NOMO-1 treated with DMSO at 0.1 percent for 48 hours (cell line): ENCODE measurements around the gene FIG4.

ENCODE experiments used
- DNase-seq: peaks from one replicate; lab custom pipeline; 2025; ENCODE audit not compliant: unreplicated experiment; lab: John Stamatoyannopoulos, UW

Gene FIG4

DNA sequence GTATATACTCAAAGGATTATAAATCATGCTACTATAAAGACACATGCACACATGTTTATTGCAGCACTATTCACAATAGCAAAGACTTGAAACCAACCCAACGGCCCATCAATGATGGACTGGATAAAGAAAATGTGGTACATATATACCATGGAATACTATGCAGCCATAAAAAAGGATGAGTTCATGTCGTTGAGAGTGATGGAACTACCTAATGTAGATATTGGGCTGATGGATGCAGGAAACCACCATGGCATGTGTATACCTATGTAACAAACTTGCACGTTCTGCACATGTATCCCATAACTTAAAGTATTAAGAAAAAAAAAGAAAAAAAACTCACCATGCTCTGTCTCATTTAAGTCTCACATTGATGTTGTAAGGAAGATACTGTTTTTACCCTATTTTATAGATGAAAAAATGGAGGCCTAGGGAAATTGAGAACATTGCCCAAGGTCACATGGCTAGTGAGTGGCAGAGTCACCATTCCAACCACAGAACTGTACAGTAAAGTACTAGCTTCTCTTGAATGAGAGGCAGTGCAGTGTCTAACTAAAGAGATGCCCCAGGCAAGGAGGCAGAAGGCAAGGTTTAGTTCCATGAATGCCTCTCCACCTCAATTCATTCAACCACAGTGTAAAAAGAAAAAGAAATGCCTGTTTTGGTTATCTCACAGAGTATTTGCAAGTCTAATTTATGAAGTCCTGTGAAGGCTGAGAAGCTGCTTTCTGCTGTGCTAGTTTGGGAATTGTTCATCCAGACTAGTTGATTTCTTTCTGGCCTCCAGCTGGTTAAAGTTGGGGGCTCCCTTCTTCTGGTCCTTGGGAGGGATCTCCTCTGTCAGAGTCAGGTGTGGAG lies 68.2 kb downstream of the FIG4 start:
- DNase-seq, result no peak

DNA sequence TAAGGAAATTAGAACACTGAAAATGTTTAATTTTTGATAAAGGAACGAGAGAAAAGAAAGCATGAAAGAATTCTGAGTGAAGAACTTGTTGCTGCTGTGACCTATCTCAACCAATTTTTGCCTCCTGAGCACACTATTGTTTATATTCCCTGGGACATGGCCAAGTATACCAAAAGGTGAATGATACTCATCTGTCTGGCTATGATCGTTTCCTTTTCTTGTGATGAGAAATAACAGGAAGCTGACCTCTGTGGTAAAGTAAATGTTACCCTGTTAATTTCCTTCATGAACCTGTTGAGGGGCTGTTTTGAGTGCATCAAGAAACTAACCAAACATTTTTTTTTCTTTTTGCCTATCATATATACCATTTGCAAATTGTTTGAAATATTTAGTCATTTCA lies 69.1 kb downstream of the FIG4 start:
- no peak for DNase-seq

DNA sequence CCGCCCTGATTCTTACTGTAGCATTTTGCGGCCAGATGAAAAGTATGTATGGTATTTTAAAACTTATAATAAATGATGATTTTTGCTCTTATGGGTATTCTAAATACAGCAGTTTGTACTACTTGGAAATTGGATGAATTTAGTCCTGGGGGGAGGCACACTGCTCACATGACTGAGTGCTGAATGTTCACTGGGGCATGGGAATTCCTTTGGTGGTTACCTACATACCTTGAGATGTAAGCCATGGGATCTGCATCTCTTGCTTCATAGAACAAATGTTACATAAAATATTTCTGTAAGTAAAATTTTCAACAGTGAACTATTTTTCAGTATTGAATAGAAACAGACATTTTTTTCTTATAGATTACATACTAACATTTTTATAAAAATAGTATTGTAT lies 71.1 kb downstream of the FIG4 start:
- no peak for DNase-seq

DNA sequence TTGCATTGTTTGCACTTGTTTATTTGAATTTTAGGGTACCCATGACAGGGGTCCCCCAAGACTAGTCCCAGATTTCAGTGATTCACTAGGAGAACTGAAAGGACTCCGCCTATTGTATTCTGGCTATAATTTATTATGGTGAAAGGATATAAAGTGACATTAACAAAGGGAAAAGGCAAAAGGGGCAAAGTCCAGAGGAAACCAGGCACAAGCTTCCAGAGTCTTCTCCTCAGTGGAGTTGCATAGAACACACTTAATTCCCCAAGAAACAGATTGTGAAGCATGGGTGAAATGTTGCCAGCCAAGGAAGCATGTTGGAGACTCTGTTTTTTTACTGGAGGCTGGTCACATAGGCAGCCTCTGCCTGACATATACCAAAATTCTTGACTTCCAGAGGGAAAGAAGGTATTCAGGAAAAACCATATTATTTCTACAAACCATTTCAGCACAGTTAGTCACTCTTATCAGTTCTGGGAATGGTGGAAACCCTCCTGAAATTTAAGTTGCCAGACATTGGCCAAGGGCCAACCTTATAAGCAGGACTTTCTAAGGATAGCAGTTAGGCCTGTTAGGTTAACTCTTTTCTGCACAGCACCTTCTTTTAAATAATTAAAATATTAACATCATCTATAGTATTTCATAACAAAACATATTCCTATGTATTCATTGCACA lies 71.8 kb downstream of the FIG4 start:
- DNase-seq, result no peak

DNA sequence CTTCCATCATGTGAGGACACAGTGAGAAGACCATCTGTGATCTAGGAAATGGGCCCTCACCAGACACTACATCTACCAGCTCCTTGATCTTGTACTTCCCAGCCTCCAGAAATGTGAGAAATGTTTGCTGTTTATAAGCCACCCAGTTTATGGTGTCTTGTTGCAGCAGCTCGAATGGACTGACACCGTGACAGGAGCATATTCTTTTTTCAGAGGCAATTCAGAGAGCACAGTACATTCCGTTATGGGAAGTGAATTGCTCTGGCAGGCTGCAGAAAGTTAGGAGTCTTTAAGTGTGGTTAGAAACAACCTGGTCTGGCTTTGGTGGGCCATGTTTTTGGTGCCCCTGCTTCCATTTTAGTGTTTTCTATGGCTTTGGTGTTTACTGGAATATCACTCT lies 75.1 kb downstream of the FIG4 start:
- DNase-seq, result no peak

DNA sequence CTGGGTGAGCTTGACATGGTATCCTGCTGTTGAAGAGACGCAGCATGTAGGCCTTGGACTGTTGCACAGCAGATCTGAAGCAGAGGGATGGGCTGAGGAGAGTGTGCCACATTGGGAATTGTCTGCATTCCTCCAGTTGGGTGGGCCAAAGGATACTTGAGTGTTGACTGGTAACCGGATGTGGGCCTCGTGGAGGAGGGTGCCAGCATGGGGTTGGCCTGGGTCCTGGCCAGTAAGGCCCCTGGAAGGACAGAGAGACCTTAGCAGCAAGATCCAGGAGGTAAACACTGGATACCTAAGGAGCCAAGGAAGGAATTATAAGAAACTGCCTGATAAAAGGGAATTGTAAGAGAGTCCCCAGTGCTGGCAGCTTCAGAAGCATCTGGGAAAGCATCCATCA lies 76.9 kb downstream of the FIG4 start:
- no peak for DNase-seq

DNA sequence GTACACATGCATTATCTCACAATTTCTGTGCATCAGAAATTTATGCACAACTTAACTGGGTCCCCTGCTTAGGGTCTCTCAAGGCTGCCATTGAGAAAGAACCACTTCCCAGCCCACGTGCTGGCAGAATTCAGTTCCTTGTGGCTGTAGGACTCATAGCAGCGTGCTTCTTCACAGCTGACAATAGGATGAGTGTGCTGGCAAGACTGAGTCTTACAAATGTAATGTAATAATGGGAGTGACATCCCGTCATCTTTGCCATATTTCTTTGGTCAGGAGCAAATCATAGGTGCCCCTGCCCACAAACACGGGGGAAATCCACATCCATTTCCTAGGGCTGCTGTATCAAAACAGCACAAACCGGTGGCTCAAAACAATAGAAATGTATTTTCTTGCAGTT lies 77.4 kb downstream of the FIG4 start:
- no peak for DNase-seq

DNA sequence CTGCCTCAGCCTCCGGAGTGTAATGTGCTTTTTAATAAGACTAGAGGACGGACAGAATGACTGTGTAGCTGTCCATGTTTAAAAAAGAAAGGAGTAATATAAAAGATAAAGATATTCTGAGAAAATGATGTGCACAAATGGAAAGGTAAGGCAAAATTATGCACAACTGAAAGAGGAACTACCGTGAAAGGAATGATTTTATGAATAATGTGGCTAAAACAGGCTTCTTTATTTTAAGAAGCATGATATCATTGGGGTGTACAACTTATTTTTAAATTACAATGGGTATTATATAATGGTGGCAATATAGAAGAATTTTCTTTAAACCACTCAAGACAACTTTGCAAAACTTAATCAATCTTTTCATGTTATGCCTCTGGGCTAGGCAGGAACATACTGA lies 78.1 kb downstream of the FIG4 start:
- DNase-seq, result peak; percentile 16

DNA sequence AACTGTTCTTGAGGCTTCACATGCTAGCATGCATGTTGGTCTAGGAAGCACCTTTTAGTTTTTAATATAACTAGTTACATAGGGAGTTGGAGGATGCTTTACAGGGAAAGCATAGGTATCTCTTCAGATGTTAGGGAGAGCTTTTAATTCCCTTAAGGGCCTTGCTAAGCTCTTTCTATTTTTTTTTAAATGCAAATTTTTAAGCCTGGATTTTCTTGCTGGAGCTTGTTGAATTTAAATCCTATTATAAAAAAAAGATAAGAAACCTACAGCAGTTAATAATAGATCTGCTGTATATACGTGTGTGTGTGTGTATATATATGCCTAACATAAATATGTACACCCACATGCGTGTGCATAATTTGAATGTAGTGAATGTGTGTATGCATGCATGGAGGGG lies 79.0 kb downstream of the FIG4 start:
- DNase-seq, result no peak

DNA sequence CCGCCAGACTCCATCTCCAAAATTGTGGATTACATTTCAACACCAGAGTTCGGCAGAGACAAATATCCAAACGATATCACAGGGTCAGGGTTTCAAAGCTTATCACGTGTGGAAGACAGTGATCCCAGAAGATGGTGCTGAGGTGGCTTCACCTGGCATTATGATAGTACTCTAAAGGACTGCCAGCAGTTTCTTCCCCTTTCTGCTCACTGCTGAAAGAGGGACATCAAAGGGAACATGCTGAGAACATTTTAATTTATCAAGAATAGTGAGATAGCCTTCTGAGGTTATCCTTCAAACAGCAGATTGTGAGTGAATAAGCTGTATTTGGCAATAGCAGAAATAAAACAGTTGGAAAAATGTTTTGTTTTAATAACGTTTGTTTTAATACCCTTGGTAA lies 79.7 kb downstream of the FIG4 start:
- peak; percentile 16 for DNase-seq

DNA sequence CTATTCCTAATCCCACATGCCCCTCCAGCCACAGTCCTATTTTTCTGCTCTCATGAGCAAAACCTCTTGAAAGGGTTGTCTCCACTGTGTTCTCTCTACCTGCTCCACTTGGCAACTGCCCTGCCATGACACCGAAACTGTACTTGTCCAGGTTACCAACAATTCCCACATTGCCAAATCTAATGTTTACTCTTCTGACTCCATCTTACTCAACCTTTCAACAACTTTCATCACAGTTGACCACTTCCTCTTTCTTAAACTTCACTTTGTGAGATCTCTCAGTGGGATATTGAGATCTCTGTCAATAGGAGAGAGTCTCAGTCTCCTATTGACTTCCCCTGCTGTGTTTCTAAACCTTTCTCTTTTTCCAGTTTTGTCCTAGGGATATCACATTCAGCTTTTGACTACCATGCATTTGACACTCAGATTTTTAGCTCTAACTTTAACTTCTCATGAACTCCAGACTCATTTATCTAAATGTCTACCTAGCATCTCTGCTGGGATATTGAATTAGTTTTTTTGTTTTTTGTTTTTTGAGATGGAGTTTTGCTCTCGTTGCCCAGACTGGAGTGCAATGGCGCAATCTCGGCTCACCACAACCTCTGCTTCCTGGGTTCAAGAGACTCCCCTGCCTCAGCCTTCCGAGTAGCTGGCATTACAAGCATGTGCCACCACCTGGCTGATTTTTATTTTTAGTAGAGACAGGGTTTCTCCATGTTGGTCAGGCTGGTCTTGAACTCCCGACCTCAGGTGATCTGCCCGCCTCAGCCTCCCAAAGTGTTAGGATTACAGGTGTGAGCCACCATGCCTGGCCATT lies 81.1 kb downstream of the FIG4 start:
- peak; percentile 86 for DNase-seq

DNA sequence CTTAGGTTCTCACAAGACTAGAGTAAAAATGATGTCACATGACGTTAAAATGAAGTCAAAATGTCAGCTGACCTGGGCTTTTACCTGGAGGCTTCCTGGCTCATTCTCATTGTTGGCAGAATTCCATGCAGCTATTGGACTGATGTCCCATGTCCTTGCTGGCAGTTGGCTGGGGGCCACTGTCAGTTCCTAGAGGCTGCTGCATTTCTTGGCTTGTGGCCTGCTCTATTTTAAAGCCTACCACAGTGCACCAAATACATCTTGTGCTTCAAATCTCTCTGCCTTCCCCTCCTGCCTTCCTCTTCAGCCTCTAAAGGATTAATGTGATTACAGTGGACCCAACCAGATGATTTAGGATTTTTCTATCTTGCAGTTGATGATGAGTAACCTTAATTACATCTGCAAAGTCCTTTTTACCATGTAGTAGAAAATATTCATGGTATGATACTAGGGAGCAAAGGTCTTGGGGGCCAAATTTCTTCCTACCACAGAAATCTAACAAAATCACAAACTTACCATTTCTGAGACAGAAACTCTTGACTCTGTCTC lies 81.9 kb downstream of the FIG4 start:
- no peak for DNase-seq

DNA sequence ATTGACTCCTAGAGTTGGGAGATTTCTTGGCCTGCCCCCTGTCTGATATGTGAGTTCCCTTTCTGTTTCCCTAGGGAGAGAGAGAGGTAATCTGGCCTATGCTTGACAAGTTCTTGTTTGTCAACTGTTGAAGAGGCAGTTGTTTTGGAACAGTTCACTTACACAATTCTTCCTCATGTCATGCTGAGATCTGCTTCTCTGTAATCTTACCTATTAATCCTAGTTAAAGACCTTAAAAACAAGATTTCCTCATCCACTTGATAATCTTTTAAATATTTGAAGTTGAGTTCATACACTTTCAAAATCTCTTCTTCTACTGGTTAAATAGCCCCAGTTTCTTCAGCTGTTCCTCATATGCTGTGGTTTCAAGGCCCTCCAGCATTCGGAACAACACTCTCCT lies 89.9 kb downstream of the FIG4 start:
- no peak for DNase-seq

DNA sequence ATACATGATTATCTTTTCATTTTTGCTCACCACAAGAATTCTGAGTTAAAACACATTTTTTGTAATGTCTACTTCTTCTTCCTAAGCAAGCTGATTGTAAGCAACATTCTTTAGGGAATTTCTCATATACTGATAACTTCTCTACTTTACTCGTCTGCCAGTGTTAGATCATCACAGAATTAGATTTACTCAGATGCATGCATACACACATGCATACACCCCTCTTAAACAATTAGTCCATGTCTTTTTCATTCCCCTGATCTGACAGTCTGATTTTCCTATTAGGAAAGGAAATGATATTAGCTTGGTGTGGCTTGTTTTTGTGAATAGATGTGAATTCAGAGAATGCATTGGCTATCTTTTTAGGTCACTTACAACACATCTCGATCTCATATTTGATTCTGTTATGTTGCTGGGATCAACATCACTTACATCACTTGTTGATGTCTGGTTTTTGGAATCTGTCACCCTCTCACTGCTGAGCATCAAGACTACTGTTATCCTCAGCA lies 91.4 kb downstream of the FIG4 start:
- no peak for DNase-seq

DNA sequence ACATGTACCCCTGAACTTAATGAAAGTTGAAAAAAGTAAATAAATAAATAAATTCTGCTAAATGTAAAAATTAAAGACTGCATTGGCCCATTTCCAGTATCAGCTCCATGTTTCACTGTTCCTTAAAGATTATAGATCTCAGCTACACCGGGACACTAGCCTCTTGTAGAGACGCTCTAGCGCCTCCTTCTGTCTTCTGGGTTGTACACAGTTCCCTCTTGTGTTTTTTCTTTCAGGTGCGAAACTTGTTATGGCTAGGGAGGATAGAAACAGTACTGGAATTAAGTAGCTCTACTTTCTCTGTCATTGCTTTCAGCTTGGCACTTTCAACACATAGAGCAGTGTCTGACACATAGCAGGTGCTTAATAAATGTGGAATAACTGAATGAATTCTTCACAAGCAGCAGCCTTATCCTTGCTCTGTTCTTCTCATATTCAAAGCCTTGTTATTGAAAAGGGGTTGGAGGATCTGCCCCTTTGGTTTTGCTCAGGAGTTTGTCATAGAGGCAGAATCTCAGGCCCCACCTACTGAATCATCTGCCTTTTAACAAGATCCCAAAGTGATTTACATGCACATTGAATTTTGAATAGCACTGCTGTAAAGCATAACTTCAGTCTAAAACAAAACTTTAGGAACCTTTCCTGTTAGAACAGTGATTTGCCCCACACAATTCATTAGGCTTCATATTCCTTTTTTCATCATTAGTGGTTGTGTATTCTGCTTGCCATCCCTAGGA lies 92.3 kb downstream of the FIG4 start:
- peak; percentile 19 for DNase-seq

DNA sequence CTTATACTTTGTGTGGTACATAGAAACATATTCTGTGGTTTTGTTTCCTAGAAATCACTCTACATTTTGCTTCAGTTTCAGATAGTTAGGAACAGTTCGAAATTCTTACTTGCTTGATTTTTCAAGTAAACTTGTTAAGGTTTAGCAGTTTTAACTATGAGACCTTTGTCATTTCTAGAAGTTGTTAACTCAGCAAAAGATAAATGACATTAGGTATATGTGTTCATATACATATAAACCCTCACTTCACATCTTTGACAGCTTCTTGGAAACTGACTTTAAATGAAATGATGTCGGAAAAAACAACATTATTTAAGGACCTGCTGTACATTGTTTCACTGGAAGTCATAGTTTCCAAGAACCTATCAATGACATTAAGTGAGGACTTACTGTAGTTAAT lies 96.2 kb downstream of the FIG4 start:
- DNase-seq, result no peak

DNA sequence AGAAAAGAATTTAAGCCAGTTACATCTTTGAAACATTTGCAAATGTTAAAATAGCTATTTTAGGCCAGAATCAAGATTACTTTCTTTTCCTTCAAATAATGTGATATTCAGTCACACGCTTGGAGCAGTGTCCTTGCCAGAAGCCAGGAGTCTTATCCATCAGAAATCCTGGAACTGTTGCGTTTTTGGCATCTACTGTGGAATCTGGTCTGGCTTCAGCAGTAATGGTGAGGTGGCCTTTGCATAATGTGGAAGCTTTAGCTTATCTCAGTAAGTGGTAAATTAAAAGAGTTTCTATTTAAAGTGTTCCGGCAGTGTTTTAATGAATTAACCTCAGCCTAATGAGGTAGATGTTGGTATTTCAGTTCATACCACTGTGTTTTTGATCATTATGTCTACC lies 97.6 kb downstream of the FIG4 start:
- no peak for DNase-seq

DNA sequence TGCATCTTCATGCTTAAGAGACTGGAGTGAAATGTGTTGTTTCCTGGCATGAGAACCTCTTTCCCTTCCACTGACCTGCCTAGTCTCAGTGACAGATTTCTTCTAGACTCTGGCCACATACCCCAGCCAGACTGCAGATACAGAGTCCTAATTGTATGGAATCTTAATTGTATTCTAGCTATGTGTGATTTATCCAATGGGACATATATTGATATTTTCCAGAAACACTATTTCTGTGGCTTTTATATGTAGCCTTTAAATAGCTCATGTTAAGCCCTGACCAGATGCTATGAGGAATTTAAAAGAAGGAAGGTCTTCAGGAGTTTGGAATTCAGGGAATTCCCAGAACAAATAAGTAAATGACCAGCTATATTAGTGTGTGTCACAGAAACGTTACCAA lies 99.0 kb downstream of the FIG4 start:
- no peak for DNase-seq

DNA sequence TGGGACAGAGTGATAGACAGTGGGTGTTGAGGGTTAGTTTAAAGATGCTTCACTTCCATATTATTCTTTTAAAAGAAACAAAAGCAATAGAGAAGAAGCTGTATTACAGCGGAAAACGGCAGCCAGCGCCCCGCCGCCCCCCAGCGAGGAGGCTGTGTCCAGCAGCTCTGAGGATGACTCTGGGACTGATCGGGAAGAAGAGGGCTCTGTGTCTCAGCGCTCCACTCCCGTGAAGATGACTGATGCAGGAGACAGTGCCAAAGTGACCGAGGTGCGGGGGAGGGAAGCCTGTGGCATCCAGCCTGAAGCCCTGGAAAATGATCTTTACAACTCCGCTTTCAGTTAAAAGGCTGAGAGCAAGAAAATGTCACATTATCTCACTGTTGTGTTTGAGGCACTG lies 100.2 kb downstream of the FIG4 start:
- no peak for DNase-seq

DNA sequence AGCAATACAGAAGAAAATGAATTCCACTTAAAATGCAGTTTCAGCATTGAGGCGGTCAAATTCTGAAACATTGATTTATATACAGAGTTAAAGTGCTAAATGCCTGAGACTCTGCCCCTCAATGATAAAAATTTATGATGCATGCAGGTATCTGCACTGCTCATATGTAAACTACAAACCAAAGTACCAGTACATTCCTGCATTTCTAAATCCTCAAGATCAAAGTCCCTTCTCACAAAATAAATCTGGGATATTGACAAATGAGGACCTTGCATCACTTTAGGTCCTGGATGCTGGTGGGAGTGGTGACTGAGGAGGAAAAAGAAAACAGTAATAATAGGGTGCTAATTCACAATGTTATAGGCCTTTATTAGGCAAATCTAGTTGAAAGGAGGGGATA lies 101.9 kb downstream of the FIG4 start:
- no peak for DNase-seq

DNA sequence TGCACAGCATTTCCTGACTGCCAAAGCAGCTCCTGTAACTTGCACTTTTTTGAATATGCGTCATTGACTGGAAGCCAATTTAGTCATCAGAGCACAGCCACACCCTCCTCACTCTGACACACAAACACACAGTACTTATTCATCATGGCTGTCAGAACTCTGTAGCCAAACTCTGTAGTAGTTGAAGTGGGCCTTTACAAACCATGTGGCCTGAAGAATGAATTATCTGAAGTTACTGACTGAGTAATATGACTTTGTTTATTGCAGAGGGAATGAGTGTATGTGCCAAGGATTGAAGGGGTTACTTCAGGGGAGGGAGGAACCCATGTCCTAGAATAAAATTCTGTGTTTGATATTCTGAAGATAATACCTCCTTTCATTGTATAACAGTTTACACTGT lies 102.7 kb downstream of the FIG4 start:
- peak; percentile 32 for DNase-seq
